ENCODE results near the gene DEDD2.
A peak's percentile ranks its signal among the peaks of the same experiment; 100 is the strongest.

- TF ChIP-seq EZH2 (IDR thresholded peaks at IDR 0.05; ENCODE audit: low read depth) (no peak), CTCF (conservative IDR thresholded peaks at IDR 0.05) (peak; percentile 66)
These were observed 27.1 kb upstream of the DEDD2 start for GRCh38 chr19:42244347-42245220.
